Measurements from ENCODE around the gene ZNF436. TPM values are rescaled to one million over a fixed set of nuclear protein-coding genes. Genes with fewer than 3 reads are reported as not detected.

The ZNF436 gene
- total RNA-seq, 1 donor, result 4.5 TPM

- Histone ChIP-seq H3K4me1 (ENCODE audit: insufficient read depth, low read length) (peaks cover 12% of the 10 kb centered on the region), H3K9me3 (ENCODE audit: low read depth, low read length) (no peaks in the 10 kb centered on the region), H3K4me3 (ENCODE audit: low read length) (no peak overlapping the region), H3K27me3 (ENCODE audit: insufficient read depth, low read length) (no peaks in the 10 kb centered on the region)
These were observed 28.3 kb upstream of the ZNF436 start for GRCh38 chr1:23397908-23398307.

GRCh38 chr1:23396380-23396779, 26.7 kb upstream of the ZNF436 start:
- Histone ChIP-seq H3K27me3 (ENCODE audit: insufficient read depth, low read length) (no peaks in the 10 kb centered on the region), H3K4me3 (ENCODE audit: low read length) (no peak overlapping the region), H3K9me3 (ENCODE audit: low read depth, low read length) (no peaks in the 10 kb centered on the region), H3K4me1 (ENCODE audit: insufficient read depth, low read length) (no peaks in the 10 kb centered on the region)

GRCh38 chr1:23395849-23396248, 26.2 kb upstream of the ZNF436 start:
- no peaks in the 10 kb centered on the region for H3K9me3 ChIP-seq (ENCODE audit: low read depth, low read length)
- H3K27me3 ChIP-seq (ENCODE audit: insufficient read depth, low read length), result no peaks in the 10 kb centered on the region
- no peaks in the 10 kb centered on the region for H3K4me1 ChIP-seq (ENCODE audit: insufficient read depth, low read length)
- no peak overlapping the region for H3K4me3 ChIP-seq (ENCODE audit: low read length)

- H3K4me3 ChIP-seq (ENCODE audit: low read length), result no peak overlapping the region
- no peaks in the 10 kb centered on the region for H3K27me3 ChIP-seq (ENCODE audit: insufficient read depth, low read length)
- no peaks in the 10 kb centered on the region for H3K4me1 ChIP-seq (ENCODE audit: insufficient read depth, low read length)
- H3K9me3 ChIP-seq (ENCODE audit: low read depth, low read length), result no peaks in the 10 kb centered on the region
These were observed 25.6 kb upstream of the ZNF436 start for GRCh38 chr1:23395154-23395724.

- Histone ChIP-seq H3K4me3 (ENCODE audit: low read length) (no peak overlapping the region), H3K4me1 (ENCODE audit: insufficient read depth, low read length) (no peaks in the 10 kb centered on the region), H3K9me3 (ENCODE audit: low read depth, low read length) (no peaks in the 10 kb centered on the region), H3K27me3 (ENCODE audit: insufficient read depth, low read length) (no peaks in the 10 kb centered on the region)
These were observed 25.0 kb upstream of the ZNF436 start for GRCh38 chr1:23394684-23395083.

GRCh38 chr1:23394181-23394580, 24.5 kb upstream of the ZNF436 start:
- H3K4me1 ChIP-seq (ENCODE audit: insufficient read depth, low read length), result no peaks in the 10 kb centered on the region
- no peaks in the 10 kb centered on the region for H3K27me3 ChIP-seq (ENCODE audit: insufficient read depth, low read length)
- no peaks in the 10 kb centered on the region for H3K9me3 ChIP-seq (ENCODE audit: low read depth, low read length)
- H3K4me3 ChIP-seq (ENCODE audit: low read length), result no peak overlapping the region

GRCh38 chr1:23393706-23394105, 24.1 kb upstream of the ZNF436 start:
- no peaks in the 10 kb centered on the region for H3K4me1 ChIP-seq (ENCODE audit: insufficient read depth, low read length)
- H3K27me3 ChIP-seq (ENCODE audit: insufficient read depth, low read length), result no peaks in the 10 kb centered on the region
- no peak overlapping the region for H3K4me3 ChIP-seq (ENCODE audit: low read length)
- H3K9me3 ChIP-seq (ENCODE audit: low read depth, low read length), result no peaks in the 10 kb centered on the region

GRCh38 chr1:23392125-23392855, 22.7 kb upstream of the ZNF436 start:
- H3K4me3 ChIP-seq (ENCODE audit: low read length), result no peak overlapping the region
- H3K9me3 ChIP-seq (ENCODE audit: low read depth, low read length), result no peaks in the 10 kb centered on the region
- no peaks in the 10 kb centered on the region for H3K4me1 ChIP-seq (ENCODE audit: insufficient read depth, low read length)
- H3K27me3 ChIP-seq (ENCODE audit: insufficient read depth, low read length), result no peaks in the 10 kb centered on the region

GRCh38 chr1:23389837-23390321, 20.2 kb upstream of the ZNF436 start:
- no peaks in the 10 kb centered on the region for H3K27me3 ChIP-seq (ENCODE audit: insufficient read depth, low read length)
- no peaks in the 10 kb centered on the region for H3K9me3 ChIP-seq (ENCODE audit: low read depth, low read length)
- H3K4me3 ChIP-seq (ENCODE audit: low read length), result no peak overlapping the region
- no peaks in the 10 kb centered on the region for H3K4me1 ChIP-seq (ENCODE audit: insufficient read depth, low read length)

GRCh38 chr1:23387494-23387893, 17.9 kb upstream of the ZNF436 start:
- H3K9me3 ChIP-seq (ENCODE audit: low read depth, low read length), result no peaks in the 10 kb centered on the region
- H3K4me1 ChIP-seq (ENCODE audit: insufficient read depth, low read length), result no peaks in the 10 kb centered on the region
- no peaks in the 10 kb centered on the region for H3K27me3 ChIP-seq (ENCODE audit: insufficient read depth, low read length)
- no peak overlapping the region for H3K4me3 ChIP-seq (ENCODE audit: low read length)

- no peaks in the 10 kb centered on the region for H3K4me1 ChIP-seq (ENCODE audit: insufficient read depth, low read length)
These were observed 15.5 kb upstream of the ZNF436 start for GRCh38 chr1:23385119-23385621.

GRCh38 chr1:23384312-23385058, 14.8 kb upstream of the ZNF436 start:
- Histone ChIP-seq H3K27me3 (ENCODE audit: insufficient read depth, low read length) (no peaks in the 10 kb centered on the region), H3K9me3 (ENCODE audit: low read depth, low read length) (no peaks in the 10 kb centered on the region), H3K4me1 (ENCODE audit: insufficient read depth, low read length) (no peaks in the 10 kb centered on the region), H3K4me3 (ENCODE audit: low read length) (no peak overlapping the region)

More at GRCh38 chr1:23385119-23385621, 15.5 kb upstream of the ZNF436 start:
- Histone ChIP-seq H3K4me3 (ENCODE audit: low read length) (no peak overlapping the region), H3K9me3 (ENCODE audit: low read depth, low read length) (no peaks in the 10 kb centered on the region), H3K27me3 (ENCODE audit: insufficient read depth, low read length) (no peaks in the 10 kb centered on the region)

GRCh38 chr1:23383577-23384311, 14.1 kb upstream of the ZNF436 start:
- no peaks in the 10 kb centered on the region for H3K27me3 ChIP-seq (ENCODE audit: insufficient read depth, low read length)
- H3K9me3 ChIP-seq (ENCODE audit: low read depth, low read length), result no peaks in the 10 kb centered on the region
- peaks cover 3% of the 10 kb centered on the region for H3K4me1 ChIP-seq (ENCODE audit: insufficient read depth, low read length)
- no peak overlapping the region for H3K4me3 ChIP-seq (ENCODE audit: low read length)

- Histone ChIP-seq H3K27me3 (ENCODE audit: insufficient read depth, low read length) (no peaks in the 10 kb centered on the region), H3K4me1 (ENCODE audit: insufficient read depth, low read length) (peaks cover 14% of the 10 kb centered on the region), H3K9me3 (ENCODE audit: low read depth, low read length) (no peaks in the 10 kb centered on the region), H3K4me3 (ENCODE audit: low read length) (no peak overlapping the region)
These were observed 11.7 kb upstream of the ZNF436 start for GRCh38 chr1:23381233-23381885.
